Neural cell (in vitro differentiated cells): ENCODE measurements around the gene COX4I1. TPM values are rescaled to one million over a fixed set of nuclear protein-coding genes. Genes with fewer than 3 reads are reported as not detected.

Experiments
- H2AFZ ChIP-seq: fragments of 200-600, 300-800 bp; sonication (generic), shearing (Covaris generic); 2 replicates; pipeline ENCODE4 v1.6.0; 2014; ENCODE audit warnings: low read depth, mild to moderate bottlenecking, antibody characterized with exemption, low read length, moderate library complexity
- H3F3A ChIP-seq: fragments of 200-600 bp; shearing (Covaris generic); 2 replicates; pipeline ENCODE4 v1.6.1; 2016; ENCODE audit warnings: mild to moderate bottlenecking, moderate library complexity, mixed read lengths, antibody characterized with exemption, low read length; ENCODE audit not compliant: insufficient read depth, poor library complexity, severe bottlenecking
- H3K27ac ChIP-seq: fragments of 200-600, 300-800 bp; sonication (generic), shearing (Covaris generic); 2 replicates; pipeline ENCODE4 v1.5.1; 2014; ENCODE audit warnings: mild to moderate bottlenecking, low read length, moderate library complexity
- H3K27me3 ChIP-seq: fragments of 300-800, 200-600 bp; sonication (generic), shearing (Covaris generic); 2 replicates; pipeline ENCODE4 v1.6.0; 2014; ENCODE audit warnings: mild to moderate bottlenecking, low read depth, low read length, moderate library complexity; ENCODE audit not compliant: insufficient read depth
- H3K36me3 ChIP-seq: fragments of 300-800, 200-600 bp; sonication (generic), shearing (Covaris generic); 2 replicates; pipeline ENCODE4 v1.5.1; 2014; ENCODE audit warnings: mild to moderate bottlenecking, antibody characterized with exemption, low read length, moderate library complexity; ENCODE audit not compliant: insufficient read depth
- H3K4me2 ChIP-seq: fragments of 300-800, 200-600 bp; sonication (generic), shearing (Covaris generic); 2 replicates; pipeline ENCODE4 v1.6.0; 2014; ENCODE audit warnings: mild to moderate bottlenecking, low read length
- H3K4me3 ChIP-seq: fragments of 300-800, 200-600 bp; sonication (generic), shearing (Covaris generic); 2 replicates; pipeline ENCODE4 v1.5.1; 2014; ENCODE audit warnings: mild to moderate bottlenecking, low read length, moderate library complexity
- H3K79me2 ChIP-seq: fragments of 200-600 bp; shearing (Covaris generic); replicated peaks from 2 replicates; pipeline ENCODE4 v1.6.0; 2014; ENCODE audit warnings: mild to moderate bottlenecking, low read length, moderate library complexity; ENCODE audit not compliant: insufficient read depth
- H3K9ac ChIP-seq: fragments of 300-800, 200-600 bp; sonication (generic), shearing (Covaris generic); 2 replicates; pipeline ENCODE4 v1.6.1; 2016; ENCODE audit warnings: mild to moderate bottlenecking, low read length, mixed read lengths
- H3K9me2 ChIP-seq: fragments of 200-600 bp; shearing (Covaris generic); 2 replicates; pipeline ENCODE4 v1.6.1; 2016; ENCODE audit warnings: mild to moderate bottlenecking, low read length, mixed read lengths; ENCODE audit not compliant: insufficient read depth
- H3K9me3 ChIP-seq: fragments of 200-600, 300-800 bp; sonication (generic), shearing (Covaris generic); 2 replicates; pipeline ENCODE4 v1.6.1; 2016; ENCODE audit warnings: mild to moderate bottlenecking, mixed run types, low read length, moderate library complexity, mixed read lengths
- H4K20me1 ChIP-seq: fragments of 200-600 bp; shearing (Covaris generic); 2 replicates; pipeline ENCODE4 v1.6.1; 2016; ENCODE audit warnings: mild to moderate bottlenecking, mixed run types; ENCODE audit not compliant: insufficient read depth
- CTCF ChIP-seq: fragments of 450-650 bp; IDR thresholded peaks from 2 replicates; pipeline ENCODE4 v1.5.1; 2014; ENCODE audit warnings: antibody characterized with exemption, mild to moderate bottlenecking, moderate library complexity; ENCODE audit not compliant: poor library complexity, severe bottlenecking
- EP300 ChIP-seq: fragments of 450-650 bp; conservative IDR thresholded peaks from 2 replicates; pipeline ENCODE4 v1.6.1; 2014; ENCODE audit warnings: antibody characterized with exemption, mild to moderate bottlenecking, moderate library complexity; ENCODE audit not compliant: poor library complexity, severe bottlenecking
- EZH2 ChIP-seq: fragments of 200-600, 300-800 bp; shearing (Covaris generic), sonication (generic); IDR thresholded peaks from 2 replicates; pipeline ENCODE4 v1.6.1; 2014; ENCODE audit warnings: antibody characterized with exemption, low read length, borderline replicate concordance, mild to moderate bottlenecking; ENCODE audit not compliant: insufficient read depth, poor library complexity, severe bottlenecking
- MXI1 ChIP-seq: fragments of 450-650 bp; conservative IDR thresholded peaks from 2 replicates; pipeline ENCODE4 v1.6.1; 2014; ENCODE audit warnings: antibody characterized with exemption, mild to moderate bottlenecking; ENCODE audit not compliant: poor library complexity, severe bottlenecking
- POLR2AphosphoS5 ChIP-seq: IDR thresholded peaks from 2 replicates; pipeline ENCODE4 v1.6.1; 2012
- RAD21 ChIP-seq: fragments of 450-650 bp; conservative IDR thresholded peaks from 2 replicates; pipeline ENCODE4 v1.6.1; 2014; ENCODE audit warnings: antibody characterized with exemption, mild to moderate bottlenecking, moderate library complexity
- REST ChIP-seq: IDR thresholded peaks from 2 replicates; pipeline ENCODE4 v1.6.1; 2012; ENCODE audit warnings: borderline replicate concordance
- SMC3 ChIP-seq: fragments of 450-650 bp; conservative IDR thresholded peaks from 2 replicates; pipeline ENCODE4 v1.6.1; 2014; ENCODE audit warnings: antibody characterized with exemption, mild to moderate bottlenecking, moderate library complexity; ENCODE audit not compliant: poor library complexity
- TAF1 ChIP-seq: IDR thresholded peaks from 2 replicates; pipeline ENCODE4 v1.6.1; 2012; ENCODE audit warnings: low read depth
- polyA plus RNA-seq: library from polyadenylated mRNA; depleted of rRNA; stranded (reverse); fragments of >200 nt; gene quantifications from 2 replicates; pipeline ENCODE4 v1.2.3, GENCODE V29; 2014

Gene COX4I1
- polyA plus RNA-seq, 1 donor from 2014 or later, result 709 TPM

GRCh38 chr16:85794696-85795095 lies 4.8 kb upstream of the COX4I1 start:
- Histone ChIP-seq H3K9ac (no peak overlapping the region), H3K4me3 (no peak overlapping the region), H3K27me3 (no peaks in the 10 kb centered on the region), H3F3A (no peaks in the 10 kb centered on the region), H2AFZ (no peak overlapping the region), H3K4me2 (no peak overlapping the region), H3K27ac (no peak overlapping the region), H4K20me1 (no peaks in the 10 kb centered on the region), H3K9me2 (no peaks in the 10 kb centered on the region), H3K9me3 (no peaks in the 10 kb centered on the region), H3K36me3 (no peaks in the 10 kb centered on the region), H3K79me2 (peaks cover 33% of the 10 kb centered on the region)
- TF ChIP-seq REST, result no peak
- TF ChIP-seq EZH2, result no peak
- no peak for TF ChIP-seq CTCF
- TF ChIP-seq EP300, result no peak

GRCh38 chr16:85796152-85796551 lies 3.3 kb upstream of the COX4I1 start:
- H3K4me2 ChIP-seq, result no peak overlapping the region
- no peaks in the 10 kb centered on the region for H4K20me1 ChIP-seq
- H3K4me3 ChIP-seq, result no peak overlapping the region
- H2AFZ ChIP-seq, result no peak overlapping the region
- H3K27ac ChIP-seq, result no peak overlapping the region
- H3F3A ChIP-seq, result no peaks in the 10 kb centered on the region
- TF ChIP-seq SMC3, result no peak
- TF ChIP-seq TAF1, result no peak
- no peak for TF ChIP-seq MXI1
- TF ChIP-seq POLR2AphosphoS5, result no peak
- TF ChIP-seq EP300, result no peak
- TF ChIP-seq RAD21, result no peak
- TF ChIP-seq EZH2, result no peak
- TF ChIP-seq CTCF, result no peak
- TF ChIP-seq REST, result no peak
- H3K36me3 ChIP-seq, result no peaks in the 10 kb centered on the region
- H3K9me2 ChIP-seq, result no peaks in the 10 kb centered on the region
- no peak overlapping the region for H3K9ac ChIP-seq
- H3K27me3 ChIP-seq, result no peaks in the 10 kb centered on the region
- peaks cover 41% of the 10 kb centered on the region for H3K79me2 ChIP-seq
- H3K9me3 ChIP-seq, result no peaks in the 10 kb centered on the region
